Ovary (tissue), 3 donors: ENCODE results near the gene BCAS4.

Experiments
- EP300 ChIP-seq: sonication (generic); formaldehyde crosslinking; IDR thresholded peaks from one replicate; pipeline ENCODE4 v1.6.1; 2017; ENCODE audit warnings: antibody characterized with exemption
- TF ChIP-seq, protein P1 (sequence below), 3 donors: fragments of 450-650 bp in 2 of 3; fragments of 200-600 bp in 1 of 3; IDR thresholded peaks; one replicate each; pipeline versions ENCODE4 v1.5.1 to v1.8.0; 2016 to 2022; ENCODE audit warnings: antibody characterized with exemption in 3 of 3, mild to moderate bottlenecking in 1 of 3
- donor health status: DM: no; HTN: no; CAD: no.

- TF ChIP-seq, protein P1, sequence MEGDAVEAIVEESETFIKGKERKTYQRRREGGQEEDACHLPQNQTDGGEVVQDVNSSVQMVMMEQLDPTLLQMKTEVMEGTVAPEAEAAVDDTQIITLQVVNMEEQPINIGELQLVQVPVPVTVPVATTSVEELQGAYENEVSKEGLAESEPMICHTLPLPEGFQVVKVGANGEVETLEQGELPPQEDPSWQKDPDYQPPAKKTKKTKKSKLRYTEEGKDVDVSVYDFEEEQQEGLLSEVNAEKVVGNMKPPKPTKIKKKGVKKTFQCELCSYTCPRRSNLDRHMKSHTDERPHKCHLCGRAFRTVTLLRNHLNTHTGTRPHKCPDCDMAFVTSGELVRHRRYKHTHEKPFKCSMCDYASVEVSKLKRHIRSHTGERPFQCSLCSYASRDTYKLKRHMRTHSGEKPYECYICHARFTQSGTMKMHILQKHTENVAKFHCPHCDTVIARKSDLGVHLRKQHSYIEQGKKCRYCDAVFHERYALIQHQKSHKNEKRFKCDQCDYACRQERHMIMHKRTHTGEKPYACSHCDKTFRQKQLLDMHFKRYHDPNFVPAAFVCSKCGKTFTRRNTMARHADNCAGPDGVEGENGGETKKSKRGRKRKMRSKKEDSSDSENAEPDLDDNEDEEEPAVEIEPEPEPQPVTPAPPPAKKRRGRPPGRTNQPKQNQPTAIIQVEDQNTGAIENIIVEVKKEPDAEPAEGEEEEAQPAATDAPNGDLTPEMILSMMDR (IDR thresholded peaks at IDR 0.05): no peak
- no peak for TF ChIP-seq EP300
Measured at GRCh38 chr20:50879649-50880550, 85.0 kb downstream of the BCAS4 start.
